ENCODE data around the gene KCNJ6. TPM values are rescaled to one million over a fixed set of nuclear protein-coding genes. Genes with fewer than 3 reads are reported as not detected.
"Not testable (repeated sequence)": the region's sequence is repeated elsewhere in the genome, so short reads cannot be mapped to it uniquely, and the experiment has no call there.

The KCNJ6 gene
- total RNA-seq, 1 donor from 2014 or later, result 4.4 TPM

DNA sequence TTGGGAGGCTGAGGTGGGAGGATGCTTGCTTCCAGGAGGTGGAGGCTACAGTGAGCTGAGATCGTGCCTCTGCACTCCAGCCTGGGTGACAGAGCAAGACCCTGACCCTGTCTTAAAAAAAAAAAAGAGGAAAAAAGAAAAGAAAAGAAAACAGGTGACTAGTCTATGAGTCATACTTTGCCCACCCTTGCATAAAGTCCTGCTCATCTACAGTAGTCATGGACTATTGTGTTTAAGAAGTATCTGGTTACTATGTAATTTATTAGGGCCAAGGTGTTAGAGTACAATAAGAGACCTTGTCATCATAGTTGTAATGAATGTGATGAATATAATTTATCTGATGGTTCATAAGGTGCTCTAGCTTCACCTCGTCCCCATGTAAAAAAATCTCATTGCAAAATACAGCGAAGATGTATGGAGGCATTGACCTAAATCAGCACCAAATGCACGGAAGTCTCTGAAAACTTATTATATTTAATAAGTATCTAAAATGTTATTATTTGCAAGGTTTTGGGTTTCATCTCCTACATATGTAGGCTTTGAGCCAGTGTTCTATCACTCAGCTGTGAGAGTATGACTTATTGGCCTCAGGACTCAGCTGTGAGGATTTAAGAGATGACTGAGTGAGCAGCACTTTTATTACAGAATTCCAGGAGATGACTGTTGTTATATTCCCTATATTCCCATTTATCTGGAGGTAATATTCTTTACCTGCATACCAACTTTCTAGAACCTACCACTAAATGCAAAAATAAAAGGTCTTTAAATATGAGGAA is 19.9 kb upstream of the KCNJ6 start:
- Mint-ChIP-seq H3K9me3 (ENCODE audit: low read depth) (peaks cover 34% of the 10 kb centered on the region), H3K27me3 (ENCODE audit: low read depth) (peaks cover 6% of the 10 kb centered on the region)
- TF ChIP-seq CTCF (IDR thresholded peaks at IDR 0.05), result no peak

DNA sequence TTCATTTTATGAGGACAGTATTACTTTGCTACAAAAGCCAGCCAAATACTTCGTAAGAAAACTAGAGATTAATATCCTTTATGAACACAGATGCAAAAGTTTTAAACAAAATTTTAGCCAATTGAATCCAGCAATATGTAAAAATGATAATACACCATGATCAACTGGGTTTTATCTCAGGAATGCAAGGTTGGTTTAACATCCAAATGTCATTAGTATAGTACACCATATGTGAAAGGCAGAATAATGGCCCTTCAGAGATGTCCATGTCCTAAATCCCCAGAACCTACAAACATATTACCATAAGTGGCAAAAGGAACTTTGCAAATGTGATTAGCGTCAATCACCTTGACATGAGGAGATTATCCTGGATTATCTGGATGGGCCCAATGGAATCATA is 16.7 kb upstream of the KCNJ6 start:
- DNase-seq (ENCODE audit: low spot score), result no peak
- H3K4me1 Mint-ChIP-seq (ENCODE audit: low read depth), result no peaks in the 10 kb centered on the region

More for the DNA sequence above, 19.9 kb upstream of the KCNJ6 start:
- no peaks in the 10 kb centered on the region for H3K4me1 Mint-ChIP-seq (ENCODE audit: low read depth)
- DNase-seq (ENCODE audit: low spot score), result no peak
- H3K36me3 Mint-ChIP-seq (ENCODE audit: low read depth), result peaks cover 7% of the 10 kb centered on the region
- no peak overlapping the region for H3K27ac Mint-ChIP-seq (ENCODE audit: unreplicated experiment)
- no peak overlapping the region for H3K4me3 Mint-ChIP-seq (ENCODE audit: unreplicated experiment)

DNA sequence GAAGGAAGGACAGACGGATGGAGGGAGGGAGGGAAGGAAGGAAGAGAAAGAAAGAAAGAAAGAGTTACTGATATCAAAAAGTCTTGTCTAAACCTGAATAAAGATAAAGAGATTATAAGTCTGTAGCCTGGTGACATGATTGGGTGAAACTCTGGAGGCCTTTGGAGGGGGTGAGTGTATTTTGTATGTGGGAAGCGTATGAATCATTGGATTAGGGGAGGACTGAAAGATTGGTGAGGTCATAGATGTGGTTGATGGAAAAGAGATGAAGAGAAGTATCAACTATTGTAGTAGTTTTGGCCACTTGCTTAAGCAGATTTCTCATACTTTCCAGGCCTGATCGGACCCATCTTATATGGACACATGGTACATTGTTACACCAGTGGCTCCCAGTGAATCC is 11.5 kb upstream of the KCNJ6 start:
- Mint-ChIP-seq H3K27me3 (ENCODE audit: low read depth) (peaks cover 6% of the 10 kb centered on the region), H3K36me3 (ENCODE audit: low read depth) (peaks cover 3% of the 10 kb centered on the region), H3K4me1 (ENCODE audit: low read depth) (peaks cover 3% of the 10 kb centered on the region), H3K27ac (ENCODE audit: unreplicated experiment) (no peak overlapping the region), H3K9me3 (ENCODE audit: low read depth) (peaks cover 23% of the 10 kb centered on the region), H3K4me3 (ENCODE audit: unreplicated experiment) (no peak overlapping the region)
- no peak for DNase-seq (ENCODE audit: low spot score)
- TF ChIP-seq CTCF (IDR thresholded peaks at IDR 0.05), result no peak

More for the DNA sequence above, 16.7 kb upstream of the KCNJ6 start:
- Mint-ChIP-seq H3K27ac (ENCODE audit: unreplicated experiment) (no peak overlapping the region), H3K36me3 (ENCODE audit: low read depth) (peaks cover 10% of the 10 kb centered on the region), H3K4me3 (ENCODE audit: unreplicated experiment) (no peak overlapping the region), H3K9me3 (ENCODE audit: low read depth) (peaks cover 29% of the 10 kb centered on the region), H3K27me3 (ENCODE audit: low read depth) (peaks cover 6% of the 10 kb centered on the region)
- TF ChIP-seq CTCF (IDR thresholded peaks at IDR 0.05), result no peak

GRCh38 chr21:37921091-37921490 is 4.8 kb upstream of the KCNJ6 start:
- TF ChIP-seq CTCF (IDR thresholded peaks at IDR 0.05), result no peak
- H3K4me3 Mint-ChIP-seq (ENCODE audit: unreplicated experiment), result no peak overlapping the region
- no peaks in the 10 kb centered on the region for H3K36me3 Mint-ChIP-seq (ENCODE audit: low read depth)
- H3K27ac Mint-ChIP-seq (ENCODE audit: unreplicated experiment), result no peak overlapping the region
- H3K9me3 Mint-ChIP-seq (ENCODE audit: low read depth), result no peaks in the 10 kb centered on the region
- H3K4me1 Mint-ChIP-seq (ENCODE audit: low read depth), result peaks cover 19% of the 10 kb centered on the region
- no peak for DNase-seq (ENCODE audit: low spot score)
- H3K27me3 Mint-ChIP-seq (ENCODE audit: low read depth), result no peaks in the 10 kb centered on the region

DNA sequence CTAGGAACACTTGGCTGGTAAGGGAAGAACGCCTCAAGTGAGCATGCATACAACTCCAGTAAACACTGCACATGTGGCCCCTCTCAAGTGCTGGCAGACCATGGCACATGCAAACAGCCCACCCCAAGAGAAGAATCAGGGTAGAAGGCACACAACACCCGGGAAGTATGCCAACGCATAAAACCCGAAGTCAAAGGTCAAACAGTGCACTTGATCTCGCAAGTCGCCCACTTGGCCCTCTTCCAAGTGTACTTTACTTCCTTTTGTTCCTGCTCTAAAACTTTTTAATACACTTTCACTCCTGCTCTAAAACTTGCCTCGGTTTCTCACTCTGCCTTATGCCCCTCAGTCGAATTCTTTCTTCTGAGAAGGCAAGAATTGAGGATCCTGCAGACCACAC is 4.0 kb upstream of the KCNJ6 start:
- H3K27ac Mint-ChIP-seq (ENCODE audit: unreplicated experiment); H3K9me3 Mint-ChIP-seq (ENCODE audit: low read depth); H3K27me3 Mint-ChIP-seq (ENCODE audit: low read depth); DNase-seq (ENCODE audit: low spot score); H3K4me3 Mint-ChIP-seq (ENCODE audit: unreplicated experiment); H3K36me3 Mint-ChIP-seq (ENCODE audit: low read depth): not testable (repeated sequence)
- H3K4me1 Mint-ChIP-seq (ENCODE audit: low read depth), result peaks cover 27% of the 10 kb centered on the region

DNA sequence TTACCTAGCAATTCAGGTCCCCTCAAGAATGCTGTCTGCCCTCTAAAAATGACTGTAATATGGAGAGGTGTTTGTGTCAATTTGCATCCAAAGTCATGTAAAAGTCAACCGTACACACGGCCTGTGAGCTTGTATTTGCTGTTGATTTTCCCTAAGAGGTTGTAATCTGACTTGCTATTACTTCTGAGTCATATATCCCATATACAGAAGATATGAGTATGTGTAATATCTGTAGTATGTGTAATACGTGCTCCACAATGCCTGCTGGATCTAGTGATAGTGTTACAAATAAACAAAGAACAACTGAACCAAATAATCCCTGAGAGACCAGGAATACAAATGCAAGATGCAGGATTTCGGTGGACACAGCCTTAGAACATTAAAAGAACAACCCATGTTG is 1.4 kb upstream of the KCNJ6 start:
- H3K9me3 Mint-ChIP-seq (ENCODE audit: low read depth), result no peaks in the 10 kb centered on the region
- no peak for DNase-seq (ENCODE audit: low spot score)
- TF ChIP-seq CTCF (IDR thresholded peaks at IDR 0.05), result no peak
- no peaks in the 10 kb centered on the region for H3K36me3 Mint-ChIP-seq (ENCODE audit: low read depth)
- H3K4me1 Mint-ChIP-seq (ENCODE audit: low read depth), result peaks cover 43% of the 10 kb centered on the region
- H3K27me3 Mint-ChIP-seq (ENCODE audit: low read depth), result no peaks in the 10 kb centered on the region
- no peak overlapping the region for H3K4me3 Mint-ChIP-seq (ENCODE audit: unreplicated experiment)
- H3K27ac Mint-ChIP-seq (ENCODE audit: unreplicated experiment), result no peak overlapping the region

Data from chondrocyte (in vitro differentiated cells).